ENCODE measurements around the gene CSNK1A1.

CSNK1A1 gene

DNA sequence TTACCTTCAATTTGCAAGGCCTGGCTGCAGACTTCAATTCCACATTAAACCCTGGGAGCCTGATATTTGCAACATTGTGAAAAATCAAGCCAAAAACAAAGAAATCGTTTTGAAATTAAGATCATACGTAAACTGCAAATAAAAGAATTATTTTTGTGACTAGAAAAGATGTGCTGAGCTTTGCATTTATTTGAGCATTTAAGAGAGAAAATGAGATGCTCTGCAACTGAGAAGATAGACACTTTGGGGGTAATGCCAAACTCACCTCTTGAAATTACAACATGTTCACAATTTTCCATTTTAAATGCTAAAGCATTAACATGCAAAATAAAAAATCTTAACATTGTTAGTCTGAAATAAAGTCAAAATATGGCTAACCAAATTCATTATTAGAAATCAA, 46.6 kb downstream of the CSNK1A1 start:
- no peak overlapping the region for H4K91ac ChIP-seq (ENCODE audit: low read depth, low read length)
- H2AK5ac ChIP-seq (ENCODE audit: low read length): no peak overlapping the region
- H3K4me2 ChIP-seq (ENCODE audit: low read length): no peak overlapping the region
- H3K79me1 ChIP-seq (ENCODE audit: low read length): peaks cover 1% of the 10 kb centered on the region
- H3K4me3 ChIP-seq (ENCODE audit: low read depth, low read length): no peak overlapping the region
- H3K4me1 ChIP-seq (ENCODE audit: control insufficient read depth in 1 of 2, insufficient read depth in 2 of 2, low read length in 2 of 2): peaks cover 4 to 6% of the 10 kb centered on the region in 2 experiments
- no peak overlapping the region for H3K27ac ChIP-seq (ENCODE audit: low read depth, low read length)
- H3K9me3 ChIP-seq (ENCODE audit: insufficient read depth, low read depth, low read length): no peaks in the 10 kb centered on the region
- H3K18ac ChIP-seq (ENCODE audit: low read length): no peak overlapping the region
- no peaks in the 10 kb centered on the region for H3K79me2 ChIP-seq (ENCODE audit: control insufficient read depth, insufficient read depth, low read length, poor library complexity)
- H3K23ac ChIP-seq (ENCODE audit: low read length): no peak overlapping the region
- peaks cover 23 to 38% of the 10 kb centered on the region in 2 experiments for H3K36me3 ChIP-seq (ENCODE audit: control insufficient read depth in 1 of 2, insufficient read depth in 2 of 2, low read length in 2 of 2)
- H2BK5ac ChIP-seq (ENCODE audit: low read depth, low read length, poor library complexity): no peak overlapping the region
- H2BK12ac ChIP-seq (ENCODE audit: low read length): no peak overlapping the region
- H2AFZ ChIP-seq (ENCODE audit: insufficient read depth, low read length, poor library complexity): no peak overlapping the region
- H3K9ac ChIP-seq (ENCODE audit: low read length): no peak overlapping the region
- H3K14ac ChIP-seq (ENCODE audit: low read length): no peak overlapping the region
- WGBS (ENCODE audit: extremely low coverage, insufficient coverage, insufficient read length): no CpG with 5 or more reads among the region's 2 CpGs
- H4K8ac ChIP-seq (ENCODE audit: low read depth, low read length): no peak overlapping the region
- no peaks in the 10 kb centered on the region for H3K27me3 ChIP-seq (ENCODE audit: insufficient read depth, low read length)
- no peak overlapping the region for H3K4ac ChIP-seq (ENCODE audit: low read depth, low read length)
- no peak overlapping the region for H4K12ac ChIP-seq (ENCODE audit: low read depth, low read length)
- no peak for DNase-seq
- H2BK120ac ChIP-seq (ENCODE audit: insufficient read depth, low read length, poor library complexity): no peak overlapping the region

DNA sequence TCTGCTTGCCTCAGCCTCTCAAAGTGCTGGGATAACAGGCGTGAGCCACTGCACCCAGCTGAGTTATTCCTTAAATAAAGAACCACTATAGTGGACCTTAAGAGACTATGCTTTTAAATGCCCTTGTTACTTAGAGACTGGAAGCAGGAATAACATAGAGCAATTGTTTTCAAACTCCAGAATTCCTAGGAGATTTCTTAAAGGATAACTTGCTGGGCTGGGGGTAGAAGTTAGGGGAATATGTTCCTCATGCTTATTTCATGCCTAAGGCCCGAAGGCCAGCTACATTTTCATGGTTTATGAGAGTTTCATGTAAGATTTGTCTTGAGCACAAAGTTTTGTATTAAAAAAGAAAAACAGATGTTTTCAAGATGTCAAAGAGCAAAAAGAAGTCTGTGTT, 48.2 kb downstream of the CSNK1A1 start:
- H2BK5ac ChIP-seq (ENCODE audit: low read depth, low read length, poor library complexity): no peak overlapping the region
- no CpG with 5 or more reads among the region's 2 CpGs for WGBS (ENCODE audit: extremely low coverage, insufficient coverage, insufficient read length)
- peaks cover 4 to 6% of the 10 kb centered on the region in 2 experiments for H3K4me1 ChIP-seq (ENCODE audit: control insufficient read depth in 1 of 2, insufficient read depth in 2 of 2, low read length in 2 of 2)
- H3K4ac ChIP-seq (ENCODE audit: low read depth, low read length): no peak overlapping the region
- H3K14ac ChIP-seq (ENCODE audit: low read length): no peak overlapping the region
- peak overlapping the region; percentile 49 for H3K27ac ChIP-seq (ENCODE audit: low read depth, low read length)
- H4K91ac ChIP-seq (ENCODE audit: low read depth, low read length): no peak overlapping the region
- H2BK12ac ChIP-seq (ENCODE audit: low read length): no peak overlapping the region
- no peak overlapping the region for H3K18ac ChIP-seq (ENCODE audit: low read length)
- H3K9me3 ChIP-seq (ENCODE audit: insufficient read depth, low read depth, low read length): no peaks in the 10 kb centered on the region
- H3K4me3 ChIP-seq (ENCODE audit: low read depth, low read length): no peak overlapping the region
- H3K4me2 ChIP-seq (ENCODE audit: low read length): no peak overlapping the region
- no peak overlapping the region for H4K8ac ChIP-seq (ENCODE audit: low read depth, low read length)
- H3K79me2 ChIP-seq (ENCODE audit: control insufficient read depth, insufficient read depth, low read length, poor library complexity): no peaks in the 10 kb centered on the region
- H3K36me3 ChIP-seq (ENCODE audit: control insufficient read depth in 1 of 2, insufficient read depth in 2 of 2, low read length in 2 of 2): peaks cover 14 to 30% of the 10 kb centered on the region in 2 experiments
- H2BK120ac ChIP-seq (ENCODE audit: insufficient read depth, low read length, poor library complexity): no peak overlapping the region
- H3K23ac ChIP-seq (ENCODE audit: low read length): no peak overlapping the region
- H2AK5ac ChIP-seq (ENCODE audit: low read length): no peak overlapping the region
- peaks cover 1% of the 10 kb centered on the region for H3K79me1 ChIP-seq (ENCODE audit: low read length)
- H4K12ac ChIP-seq (ENCODE audit: low read depth, low read length): no peak overlapping the region
- no peaks in the 10 kb centered on the region for H3K27me3 ChIP-seq (ENCODE audit: insufficient read depth, low read length)
- no peak for DNase-seq
- H2AFZ ChIP-seq (ENCODE audit: insufficient read depth, low read length, poor library complexity): no peak overlapping the region
- H3K9ac ChIP-seq (ENCODE audit: low read length): no peak overlapping the region

DNA sequence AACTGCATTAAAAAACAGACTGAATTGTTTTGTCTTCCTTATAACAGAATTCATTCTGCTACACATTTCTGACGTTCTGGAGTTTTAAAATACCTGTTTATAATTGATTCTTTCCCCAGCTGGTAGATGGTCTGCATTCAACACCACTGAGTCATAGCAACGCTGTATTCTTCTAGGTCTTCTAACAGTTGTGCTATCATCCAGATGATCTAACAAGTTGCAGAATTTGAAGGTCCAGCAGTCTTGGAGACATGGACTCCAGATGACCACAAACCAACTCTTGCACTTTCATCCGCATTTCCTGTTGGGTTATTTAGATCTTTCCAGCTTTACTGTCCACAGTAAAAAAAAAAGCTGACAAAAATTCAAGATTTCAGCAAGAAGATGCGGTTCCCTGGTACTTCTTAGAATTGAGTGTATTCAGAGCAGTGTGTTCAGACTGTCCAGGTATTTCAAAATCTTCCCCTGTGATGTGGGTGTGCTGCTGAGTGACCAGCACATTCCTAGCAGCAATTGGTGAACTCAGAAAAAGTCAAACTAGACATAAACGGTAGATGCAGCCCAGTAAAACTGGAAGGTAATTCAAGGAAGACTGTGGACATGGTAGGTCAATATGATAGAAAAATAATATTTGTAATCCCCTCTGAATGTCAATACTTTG, 50.2 kb downstream of the CSNK1A1 start:
- Histone ChIP-seq H3K4me1 (ENCODE audit: control insufficient read depth in 1 of 2, insufficient read depth in 2 of 2, low read length in 2 of 2) (peaks cover 6 to 7% of the 10 kb centered on the region in 2 experiments), H3K79me2 (ENCODE audit: control insufficient read depth, insufficient read depth, low read length, poor library complexity) (no peaks in the 10 kb centered on the region), H3K27ac (ENCODE audit: low read depth, low read length) (peak overlapping the region; percentile 66), H3K9me3 (ENCODE audit: insufficient read depth, low read depth, low read length) (no peaks in the 10 kb centered on the region), H2BK12ac (ENCODE audit: low read length) (no peak overlapping the region), H4K12ac (ENCODE audit: low read depth, low read length) (no peak overlapping the region), H2AFZ (ENCODE audit: insufficient read depth, low read length, poor library complexity) (no peak overlapping the region), H3K9ac (ENCODE audit: low read length) (no peak overlapping the region), H3K4ac (ENCODE audit: low read depth, low read length) (no peak overlapping the region), H4K8ac (ENCODE audit: low read depth, low read length) (no peak overlapping the region), H3K23ac (ENCODE audit: low read length) (no peak overlapping the region), H3K18ac (ENCODE audit: low read length) (no peak overlapping the region), H3K79me1 (ENCODE audit: low read length) (peaks cover 1% of the 10 kb centered on the region), H4K91ac (ENCODE audit: low read depth, low read length) (no peak overlapping the region), H3K36me3 (ENCODE audit: control insufficient read depth in 1 of 2, insufficient read depth in 2 of 2, low read length in 2 of 2) (peaks cover 11 to 22% of the 10 kb centered on the region in 2 experiments), H3K4me2 (ENCODE audit: low read length) (peak overlapping the region; percentile 18), H2BK5ac (ENCODE audit: low read depth, low read length, poor library complexity) (no peak overlapping the region), H3K4me3 (ENCODE audit: low read depth, low read length) (no peak overlapping the region), H3K14ac (ENCODE audit: low read length) (no peak overlapping the region), H2BK120ac (ENCODE audit: insufficient read depth, low read length, poor library complexity) (no peak overlapping the region), H2AK5ac (ENCODE audit: low read length) (no peak overlapping the region), H3K27me3 (ENCODE audit: insufficient read depth, low read length) (no peaks in the 10 kb centered on the region)
- peak; percentile 72 to 93 for DNase-seq
- no CpG with 5 or more reads among the region's 5 CpGs for WGBS (ENCODE audit: extremely low coverage, insufficient coverage, insufficient read length)

DNA sequence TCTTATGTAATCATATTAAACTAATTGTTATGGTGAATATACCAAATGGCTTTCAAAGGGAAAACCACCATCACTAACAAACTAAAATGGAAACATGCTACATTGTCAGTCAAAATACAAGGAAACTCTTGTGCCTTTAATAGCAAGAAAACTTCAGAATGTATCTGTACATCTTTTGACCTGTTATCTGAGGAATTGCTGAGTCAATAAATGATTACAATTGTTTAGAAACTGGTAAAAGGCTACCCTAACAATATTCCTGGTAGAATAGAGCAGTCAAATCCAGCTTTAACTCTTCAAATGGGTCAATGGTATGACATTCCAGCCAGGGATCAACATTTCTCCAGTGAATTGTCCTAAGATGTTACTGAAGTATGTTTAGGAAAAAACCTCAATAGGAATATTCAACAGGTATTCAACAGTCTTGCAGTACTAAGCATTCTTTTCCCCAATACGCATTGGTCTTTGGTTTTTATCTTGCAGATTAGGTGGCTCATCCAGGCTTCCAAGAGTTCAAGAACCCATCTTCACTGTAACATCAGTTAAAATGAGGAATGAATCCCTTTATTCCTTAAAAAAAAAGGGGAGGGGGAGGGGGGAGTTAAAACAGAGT, 52.4 kb downstream of the CSNK1A1 start:
- no peak overlapping the region for H4K91ac ChIP-seq (ENCODE audit: low read depth, low read length)
- DNase-seq: peak in 1 of 2 donors; percentile 50
- H2BK120ac ChIP-seq (ENCODE audit: insufficient read depth, low read length, poor library complexity): no peak overlapping the region
- no peak overlapping the region for H3K4ac ChIP-seq (ENCODE audit: low read depth, low read length)
- no peak overlapping the region for H3K4me2 ChIP-seq (ENCODE audit: low read length)
- no peak overlapping the region for H2BK12ac ChIP-seq (ENCODE audit: low read length)
- H3K18ac ChIP-seq (ENCODE audit: low read length): no peak overlapping the region
- no CpG with 5 or more reads among the region's 1 CpG for WGBS (ENCODE audit: extremely low coverage, insufficient coverage, insufficient read length)
- H3K9ac ChIP-seq (ENCODE audit: low read length): no peak overlapping the region
- H2AK5ac ChIP-seq (ENCODE audit: low read length): no peak overlapping the region
- H3K4me1 ChIP-seq (ENCODE audit: control insufficient read depth in 1 of 2, insufficient read depth in 2 of 2, low read length in 2 of 2): peaks cover 6 to 7% of the 10 kb centered on the region in 2 experiments
- no peak overlapping the region for H4K8ac ChIP-seq (ENCODE audit: low read depth, low read length)
- no peaks in the 10 kb centered on the region for H3K79me2 ChIP-seq (ENCODE audit: control insufficient read depth, insufficient read depth, low read length, poor library complexity)
- H3K36me3 ChIP-seq (ENCODE audit: control insufficient read depth in 1 of 2, insufficient read depth in 2 of 2, low read length in 2 of 2): peaks cover 7 to 14% of the 10 kb centered on the region in 2 experiments
- H3K4me3 ChIP-seq (ENCODE audit: low read depth, low read length): no peak overlapping the region
- H3K9me3 ChIP-seq (ENCODE audit: insufficient read depth, low read depth, low read length): no peaks in the 10 kb centered on the region
- no peaks in the 10 kb centered on the region for H3K27me3 ChIP-seq (ENCODE audit: insufficient read depth, low read length)
- no peak overlapping the region for H3K27ac ChIP-seq (ENCODE audit: low read depth, low read length)
- H2AFZ ChIP-seq (ENCODE audit: insufficient read depth, low read length, poor library complexity): no peak overlapping the region
- peaks cover 1% of the 10 kb centered on the region for H3K79me1 ChIP-seq (ENCODE audit: low read length)
- H4K12ac ChIP-seq (ENCODE audit: low read depth, low read length): no peak overlapping the region
- no peak overlapping the region for H2BK5ac ChIP-seq (ENCODE audit: low read depth, low read length, poor library complexity)
- H3K14ac ChIP-seq (ENCODE audit: low read length): no peak overlapping the region
- no peak overlapping the region for H3K23ac ChIP-seq (ENCODE audit: low read length)
